GM12801 (cell line): Measurements from ENCODE around the gene MEMO1.

Source experiments
- CTCF ChIP-seq: IDR thresholded peaks from one replicate; pipeline ENCODE4 v1.5.1; 2011; ENCODE audit warnings: control low read depth; ENCODE audit not compliant: insufficient read length; ENCODE audit errors: extremely low read depth

The MEMO1 gene

GRCh38 chr2:31925517-31925916 is 85.3 kb downstream of the MEMO1 start:
- no peak for TF ChIP-seq CTCF

- TF ChIP-seq CTCF: no peak
These were observed 87.1 kb downstream of the MEMO1 start for GRCh38 chr2:31923662-31924061.

- no peak for TF ChIP-seq CTCF
These were observed 88.0 kb downstream of the MEMO1 start for GRCh38 chr2:31922542-31923408.

GRCh38 chr2:31920962-31921361 is 89.8 kb downstream of the MEMO1 start:
- TF ChIP-seq CTCF: no peak

GRCh38 chr2:31919499-31919898 is 91.3 kb downstream of the MEMO1 start:
- TF ChIP-seq CTCF: no peak

- no peak for TF ChIP-seq CTCF
These were observed 101.1 kb downstream of the MEMO1 start for GRCh38 chr2:31909661-31910060.

- no peak for TF ChIP-seq CTCF
These were observed 107.6 kb downstream of the MEMO1 start for GRCh38 chr2:31903109-31903780.
